Choroid plexus epithelial cell (primary cell): ENCODE results near the gene SH3TC1.

Source experiments
- DNase-seq: peaks from one replicate; pipeline ENCODE4 v3.0.0-alpha.2; 2010; ENCODE audit warnings: low read depth
- H3K4me3 ChIP-seq: 2 replicates; pipeline ENCODE4 v1.5.1; 2011; ENCODE audit warnings: low read depth, mild to moderate bottlenecking, control low read depth, low read length, moderate library complexity
- TF ChIP-seq, protein P1 (sequence below): conservative IDR thresholded peaks from 2 replicates; pipeline ENCODE4 v1.5.1; 2011; ENCODE audit warnings: low read depth, mild to moderate bottlenecking, control low read depth, inconsistent platforms, low read length, moderate library complexity

SH3TC1 gene

DNA sequence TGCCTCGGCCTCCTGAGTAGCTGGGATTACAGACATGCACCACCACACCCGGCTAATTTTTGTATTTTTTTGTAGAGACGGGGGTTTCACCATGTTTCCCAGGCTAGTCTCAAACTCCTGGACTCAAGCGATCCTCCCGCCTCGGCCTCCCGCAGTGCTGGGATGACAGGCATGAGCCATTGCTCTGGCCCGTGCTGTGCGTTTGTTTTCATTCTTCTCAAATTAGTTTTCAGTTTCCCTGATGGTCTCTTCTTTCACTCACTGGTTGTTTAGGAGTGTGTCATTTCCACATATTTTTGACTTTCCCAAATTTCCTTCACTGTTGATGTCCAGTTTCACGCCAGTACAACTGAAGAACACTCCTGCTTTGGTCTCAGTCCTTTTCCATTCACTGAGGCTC, 31.8 kb downstream of the SH3TC1 start:
- TF ChIP-seq, protein P1, sequence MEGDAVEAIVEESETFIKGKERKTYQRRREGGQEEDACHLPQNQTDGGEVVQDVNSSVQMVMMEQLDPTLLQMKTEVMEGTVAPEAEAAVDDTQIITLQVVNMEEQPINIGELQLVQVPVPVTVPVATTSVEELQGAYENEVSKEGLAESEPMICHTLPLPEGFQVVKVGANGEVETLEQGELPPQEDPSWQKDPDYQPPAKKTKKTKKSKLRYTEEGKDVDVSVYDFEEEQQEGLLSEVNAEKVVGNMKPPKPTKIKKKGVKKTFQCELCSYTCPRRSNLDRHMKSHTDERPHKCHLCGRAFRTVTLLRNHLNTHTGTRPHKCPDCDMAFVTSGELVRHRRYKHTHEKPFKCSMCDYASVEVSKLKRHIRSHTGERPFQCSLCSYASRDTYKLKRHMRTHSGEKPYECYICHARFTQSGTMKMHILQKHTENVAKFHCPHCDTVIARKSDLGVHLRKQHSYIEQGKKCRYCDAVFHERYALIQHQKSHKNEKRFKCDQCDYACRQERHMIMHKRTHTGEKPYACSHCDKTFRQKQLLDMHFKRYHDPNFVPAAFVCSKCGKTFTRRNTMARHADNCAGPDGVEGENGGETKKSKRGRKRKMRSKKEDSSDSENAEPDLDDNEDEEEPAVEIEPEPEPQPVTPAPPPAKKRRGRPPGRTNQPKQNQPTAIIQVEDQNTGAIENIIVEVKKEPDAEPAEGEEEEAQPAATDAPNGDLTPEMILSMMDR = no peak
- H3K4me3 ChIP-seq = no peak overlapping the region
- peak; percentile 46 for DNase-seq

DNA sequence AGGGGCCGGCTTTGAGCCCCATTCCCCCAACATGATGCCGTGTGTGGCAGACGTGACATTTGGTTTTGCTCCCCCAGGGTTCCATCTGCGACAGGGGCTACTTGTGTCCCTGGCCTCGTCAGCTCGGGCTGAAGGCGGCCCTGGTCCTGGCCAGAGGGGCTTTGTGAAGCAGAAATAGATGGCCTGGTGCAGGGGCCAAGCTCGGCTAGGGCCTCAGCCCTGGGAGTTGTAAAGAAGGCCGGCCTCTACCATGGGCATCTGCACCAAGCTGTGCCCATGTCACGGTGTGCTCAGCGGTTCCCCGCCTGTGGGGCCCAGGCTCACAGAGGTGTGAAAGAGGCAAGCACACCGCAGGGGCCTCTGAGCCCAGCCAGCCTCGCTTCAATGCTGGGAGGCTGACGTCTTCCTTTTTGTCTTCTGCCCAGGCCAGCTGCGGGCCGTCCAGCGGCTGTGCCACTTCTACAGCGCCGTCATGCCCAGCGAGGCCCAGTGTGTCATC, 32.5 kb downstream of the SH3TC1 start:
- TF ChIP-seq, protein P1 = no peak
- DNase-seq = no peak
- H3K4me3 ChIP-seq = no peak overlapping the region

DNA sequence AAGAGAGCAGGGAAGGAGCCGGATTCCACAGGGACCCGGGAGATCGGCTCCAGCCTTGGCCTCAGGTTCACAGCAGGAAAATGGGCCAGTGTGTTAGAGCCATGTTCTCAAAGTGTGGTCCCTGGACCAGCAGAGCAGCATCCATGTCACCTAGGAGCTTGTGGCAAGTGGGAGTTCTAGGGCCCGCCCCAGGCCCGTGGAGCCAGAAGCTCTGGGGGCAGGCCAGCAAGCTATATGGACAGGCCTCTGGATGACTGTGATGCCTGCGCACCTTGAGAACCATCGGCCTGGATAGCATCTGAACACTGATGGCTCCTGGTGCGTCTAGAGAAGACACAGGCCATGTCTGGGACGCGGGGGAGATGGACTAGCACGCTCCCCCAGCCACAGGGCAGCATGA, 33.7 kb downstream of the SH3TC1 start:
- no peak overlapping the region for H3K4me3 ChIP-seq
- DNase-seq = no peak
- TF ChIP-seq, protein P1 = no peak

DNA sequence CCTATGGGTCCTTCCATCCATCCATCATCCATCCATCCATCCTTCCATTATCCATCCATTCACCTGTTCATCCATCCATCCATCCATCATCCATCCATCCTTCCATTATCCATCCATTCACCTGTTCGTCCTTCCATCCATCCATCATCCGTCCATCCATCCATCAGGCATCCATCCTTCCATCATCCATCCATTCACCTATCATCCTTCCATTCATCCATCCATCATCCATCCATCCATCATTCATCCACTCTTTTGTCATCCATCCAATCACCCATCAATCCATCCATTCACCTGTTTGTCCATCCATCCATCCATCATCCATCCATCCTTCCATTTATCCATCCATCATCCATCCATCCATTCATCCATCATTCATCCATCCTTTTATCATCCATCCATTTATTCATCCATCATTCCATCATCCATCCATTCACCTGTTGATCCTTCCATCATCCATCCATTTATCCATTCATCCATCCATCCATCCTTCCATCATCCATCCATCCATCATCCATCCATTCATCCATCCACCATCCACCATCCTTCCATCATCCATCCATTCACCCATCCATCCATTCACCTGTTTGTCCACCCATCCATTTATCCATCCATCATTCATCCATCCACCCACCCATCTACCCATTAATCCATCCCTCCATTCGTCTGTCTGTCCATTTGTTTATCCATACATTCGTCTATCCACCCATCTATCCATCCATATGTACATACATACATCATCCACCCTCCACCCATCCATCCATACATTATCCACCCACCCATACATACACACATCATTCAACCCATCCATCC, 34.8 kb downstream of the SH3TC1 start:
- TF ChIP-seq, protein P1 = no peak

DNA sequence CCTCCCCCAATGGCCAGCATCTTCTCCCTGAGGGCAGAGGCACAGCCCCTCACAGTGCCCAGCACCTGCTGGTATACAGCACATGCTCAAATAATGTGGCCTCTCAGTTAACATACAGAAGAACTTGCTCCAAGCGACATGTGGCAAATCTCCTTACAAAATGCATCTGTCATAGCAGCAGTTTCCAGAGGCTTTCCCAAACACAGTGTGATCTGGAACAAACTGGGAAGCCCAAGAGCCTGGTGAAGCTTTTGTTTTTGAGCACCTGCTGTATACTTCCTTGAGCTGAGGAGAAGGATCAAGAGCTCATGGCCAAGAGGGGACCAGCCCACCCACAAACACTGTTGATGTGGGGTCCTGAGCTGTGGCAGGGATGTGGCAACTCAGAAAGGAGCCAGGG, 35.6 kb downstream of the SH3TC1 start:
- no peak for DNase-seq
- H3K4me3 ChIP-seq = no peak overlapping the region
- TF ChIP-seq, protein P1 = no peak

More for the DNA sequence above, 34.8 kb downstream of the SH3TC1 start:
- no peak overlapping the region for H3K4me3 ChIP-seq
- DNase-seq = no peak

DNA sequence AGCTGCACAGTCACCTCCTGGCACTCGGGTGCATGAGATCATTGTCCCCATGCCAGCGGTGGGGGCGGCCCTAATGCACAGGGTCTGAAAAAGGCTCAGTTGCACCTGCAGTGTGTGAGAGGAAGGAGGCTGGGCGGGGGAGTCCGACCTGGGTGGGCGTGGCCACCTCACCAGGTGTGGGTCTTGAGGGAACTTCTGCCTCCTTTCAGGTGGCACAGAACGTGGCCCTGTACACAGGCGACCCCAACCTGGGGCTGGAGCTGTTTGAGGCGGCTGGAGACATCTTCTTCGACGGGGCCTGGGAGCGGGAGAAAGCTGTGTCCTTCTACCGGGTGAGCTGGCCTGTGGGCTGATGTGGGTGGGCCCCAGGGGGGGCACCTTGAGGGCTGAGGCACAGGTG, 36.1 kb downstream of the SH3TC1 start:
- H3K4me3 ChIP-seq = no peak overlapping the region
- TF ChIP-seq, protein P1 = no peak
- DNase-seq = no peak

DNA sequence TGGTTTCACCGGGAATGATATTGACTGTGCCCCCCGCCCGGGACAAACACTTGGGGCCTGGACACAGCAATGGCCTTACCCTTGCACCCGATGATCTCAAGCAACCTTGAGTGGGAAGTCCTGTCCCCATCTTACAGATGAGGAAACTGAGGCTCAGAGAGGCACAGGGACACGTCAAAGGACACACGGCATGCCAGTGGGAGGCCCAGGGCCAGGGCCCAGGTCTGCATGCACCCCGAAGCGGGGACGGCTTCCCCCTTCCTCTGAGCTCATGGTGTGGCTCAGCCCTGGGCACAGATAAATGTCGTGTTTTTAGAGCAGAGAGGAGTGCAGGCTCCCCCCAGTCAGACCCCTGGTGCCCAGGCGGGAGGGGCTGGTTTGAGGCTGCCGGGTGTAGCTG, 36.6 kb downstream of the SH3TC1 start:
- TF ChIP-seq, protein P1 = no peak
- DNase-seq = no peak

More for the DNA sequence above, 36.6 kb downstream of the SH3TC1 start:
- H3K4me3 ChIP-seq = no peak overlapping the region
